Type B pancreatic cell (in vitro differentiated cells): ENCODE measurements around the gene TENM4. TPM values are rescaled to one million over a fixed set of nuclear protein-coding genes. Genes with fewer than 3 reads are reported as not detected.

Experiments used
- DNase-seq: peaks from one replicate; pipeline ENCODE4 v3.0.0; 2021; ENCODE audit warnings: mixed read lengths; ENCODE audit not compliant: unreplicated experiment; ENCODE audit errors: extremely low spot score
- H3K27ac Mint-ChIP-seq: 2 replicates; pipeline ENCODE4 v1.8.0; 2021; ENCODE audit warnings: mild to moderate bottlenecking, mixed read lengths
- H3K27me3 Mint-ChIP-seq: 2 replicates; pipeline ENCODE4 v1.8.0; 2021; ENCODE audit warnings: mixed read lengths
- H3K36me3 Mint-ChIP-seq: 2 replicates; pipeline ENCODE4 v1.8.0; 2021; ENCODE audit warnings: mixed read lengths
- H3K4me1 Mint-ChIP-seq: one replicate; pipeline ENCODE4 v1.8.0; 2021; ENCODE audit warnings: mixed read lengths; ENCODE audit not compliant: unreplicated experiment
- H3K4me3 Mint-ChIP-seq: 2 replicates; pipeline ENCODE4 v1.8.0; 2021; ENCODE audit warnings: mild to moderate bottlenecking, mixed read lengths
- H3K9me3 Mint-ChIP-seq: 2 replicates; pipeline ENCODE4 v1.8.0; 2021; ENCODE audit warnings: mixed read lengths
- CTCF ChIP-seq: fragments of 200-600 bp; sonication (generic); conservative IDR thresholded peaks from 2 replicates; pipeline ENCODE4 v1.5.0; 2021; ENCODE audit warnings: antibody characterized with exemption, mild to moderate bottlenecking
- total RNA-seq: library from RNA; stranded (reverse); gene quantifications from 2 replicates; pipeline ENCODE4 v1.2.1, GENCODE V29; 2021; ENCODE audit warnings: low replicate concordance

The TENM4 gene
- total RNA-seq, 1 donor from 2014 or later = 156 TPM

- TF ChIP-seq CTCF = no peak
- H3K27me3 Mint-ChIP-seq = no peaks in the 10 kb centered on the region
These were observed 698.4 kb downstream of the TENM4 start for GRCh38 chr11:78742430-78742829.

GRCh38 chr11:78741741-78742140 lies 699.1 kb downstream of the TENM4 start:
- DNase-seq = no peak
- TF ChIP-seq CTCF = no peak

More at GRCh38 chr11:78742430-78742829, 698.4 kb downstream of the TENM4 start:
- Mint-ChIP-seq H3K27ac (no peak overlapping the region), H3K4me3 (no peak overlapping the region), H3K9me3 (no peaks in the 10 kb centered on the region), H3K36me3 (peaks cover 13% of the 10 kb centered on the region), H3K4me1 (peaks cover 4% of the 10 kb centered on the region)
- no peak for DNase-seq

GRCh38 chr11:78740199-78741071 lies 700.4 kb downstream of the TENM4 start:
- Mint-ChIP-seq H3K9me3 (no peaks in the 10 kb centered on the region), H3K4me3 (no peak overlapping the region), H3K27ac (no peak overlapping the region), H3K4me1 (peaks cover 4% of the 10 kb centered on the region), H3K36me3 (peaks cover 21% of the 10 kb centered on the region), H3K27me3 (no peaks in the 10 kb centered on the region)
- DNase-seq = no peak
- TF ChIP-seq CTCF = no peak

More at GRCh38 chr11:78741741-78742140, 699.1 kb downstream of the TENM4 start:
- Mint-ChIP-seq H3K4me1 (peaks cover 4% of the 10 kb centered on the region), H3K4me3 (no peak overlapping the region), H3K27me3 (no peaks in the 10 kb centered on the region), H3K36me3 (peaks cover 15% of the 10 kb centered on the region), H3K9me3 (no peaks in the 10 kb centered on the region), H3K27ac (no peak overlapping the region)

GRCh38 chr11:78737891-78738290 lies 702.9 kb downstream of the TENM4 start:
- Mint-ChIP-seq H3K27me3 (no peaks in the 10 kb centered on the region), H3K4me3 (no peak overlapping the region), H3K36me3 (peaks cover 19% of the 10 kb centered on the region), H3K4me1 (peaks cover 4% of the 10 kb centered on the region), H3K27ac (no peak overlapping the region), H3K9me3 (no peaks in the 10 kb centered on the region)
- no peak for DNase-seq
- no peak for TF ChIP-seq CTCF

- Mint-ChIP-seq H3K4me3 (no peak overlapping the region), H3K27me3 (no peaks in the 10 kb centered on the region), H3K4me1 (peaks cover 6% of the 10 kb centered on the region), H3K27ac (no peak overlapping the region), H3K36me3 (peaks cover 20% of the 10 kb centered on the region), H3K9me3 (no peaks in the 10 kb centered on the region)
- no peak for TF ChIP-seq CTCF
- DNase-seq = no peak
These were observed 703.5 kb downstream of the TENM4 start for GRCh38 chr11:78737301-78737700.
